ENCODE results near the gene SYCP1. TPM values are rescaled to one million over a fixed set of nuclear protein-coding genes. Genes with fewer than 3 reads are reported as not detected.

The SYCP1 gene
- total RNA-seq, 6 donors from 2014 or later: not detected

DNA sequence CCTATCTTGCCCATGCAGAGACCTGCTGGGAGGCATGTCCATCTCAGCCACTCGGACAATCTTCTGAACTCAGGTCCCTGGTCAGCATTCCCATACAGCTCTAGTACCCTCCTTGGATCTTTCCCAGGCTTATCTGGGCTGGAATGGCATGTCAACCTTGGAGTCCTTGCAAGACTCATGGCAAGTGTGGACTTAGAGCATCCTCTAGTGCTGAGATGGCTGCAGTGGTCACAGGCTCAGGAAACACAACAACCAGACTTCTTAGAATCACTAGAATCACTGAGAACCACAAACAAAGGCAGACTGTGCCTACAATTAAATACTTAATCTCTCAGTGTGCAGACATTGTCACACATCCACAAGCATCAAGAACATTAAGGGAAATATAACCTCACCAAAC is 101.9 kb downstream of the SYCP1 start:
- Histone ChIP-seq H3K9me3 (no peaks in the 10 kb centered on the region), H3K4me1 (no peaks in the 10 kb centered on the region), H3K27ac (no peak overlapping the region), H3K36me3 (no peaks in the 10 kb centered on the region), H3K4me3 (no peak overlapping the region), H3K27me3 (no peaks in the 10 kb centered on the region)
- DNase-seq (no peak), ATAC-seq (ENCODE audit: low FRiP score in 2 of 2) (peak in 1 of 2 donors; percentile 19)
- TF ChIP-seq CTCF (IDR thresholded peaks at IDR 0.05) (no peak), EP300 (IDR thresholded peaks at IDR 0.05) (no peak), POLR2A (IDR thresholded peaks at IDR 0.05) (no peak), POLR2AphosphoS5 (IDR thresholded peaks at IDR 0.05) (no peak)
- WGBS, 2 donors: 75% methylated on average over 1 of the region's 1 CpG; no CpG with 5 or more reads in 1 of the 2 donors

DNA sequence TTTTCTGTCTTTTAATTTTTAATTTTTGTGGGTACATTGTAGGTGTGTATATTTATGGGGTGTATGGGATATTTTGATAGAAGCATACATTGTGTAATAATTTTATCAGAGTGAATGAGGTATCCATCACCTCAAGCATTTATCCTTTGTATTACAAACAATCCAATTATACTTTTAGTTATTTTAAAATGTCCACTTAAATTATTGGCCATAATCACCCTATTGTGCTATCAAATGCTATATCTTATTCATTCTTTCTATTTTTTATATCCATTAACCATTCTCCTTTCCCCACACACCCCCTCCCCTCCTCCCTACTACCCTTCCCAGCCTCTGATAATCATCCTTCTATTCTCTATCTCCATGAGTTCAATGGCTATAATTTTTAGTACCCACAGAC is 104.8 kb downstream of the SYCP1 start:
- Histone ChIP-seq H3K27ac (no peak overlapping the region), H3K9me3 (no peaks in the 10 kb centered on the region), H3K36me3 (no peaks in the 10 kb centered on the region), H3K4me1 (no peaks in the 10 kb centered on the region), H3K4me3 (no peak overlapping the region), H3K27me3 (no peaks in the 10 kb centered on the region)
- no peak for ATAC-seq (ENCODE audit: low FRiP score in 2 of 2)
- DNase-seq: no peak
- TF ChIP-seq CTCF (IDR thresholded peaks at IDR 0.05): no peak
- no peak for TF ChIP-seq POLR2AphosphoS5 (IDR thresholded peaks at IDR 0.05)
- no peak for TF ChIP-seq POLR2A (IDR thresholded peaks at IDR 0.05)
- no peak for TF ChIP-seq EP300 (IDR thresholded peaks at IDR 0.05)

- Histone ChIP-seq H3K4me1 (no peaks in the 10 kb centered on the region), H3K27ac (no peak overlapping the region), H3K36me3 (no peaks in the 10 kb centered on the region), H3K27me3 (no peaks in the 10 kb centered on the region), H3K4me3 (no peak overlapping the region), H3K9me3 (peaks cover 0 to 4% (median 0%) of the 10 kb centered on the region in 4 donors)
- ATAC-seq (ENCODE audit: low FRiP score in 2 of 2) (no peak), DNase-seq (no peak)
- 97 to 100% methylated on average over 1 of the region's 1 CpG for WGBS, 2 donors
- TF ChIP-seq POLR2AphosphoS5 (IDR thresholded peaks at IDR 0.05) (no peak), CTCF (IDR thresholded peaks at IDR 0.05) (no peak), EP300 (IDR thresholded peaks at IDR 0.05) (no peak), POLR2A (IDR thresholded peaks at IDR 0.05) (no peak)
Measured at GRCh38 chr1:114976891-114977290, 122.2 kb downstream of the SYCP1 start.

DNA sequence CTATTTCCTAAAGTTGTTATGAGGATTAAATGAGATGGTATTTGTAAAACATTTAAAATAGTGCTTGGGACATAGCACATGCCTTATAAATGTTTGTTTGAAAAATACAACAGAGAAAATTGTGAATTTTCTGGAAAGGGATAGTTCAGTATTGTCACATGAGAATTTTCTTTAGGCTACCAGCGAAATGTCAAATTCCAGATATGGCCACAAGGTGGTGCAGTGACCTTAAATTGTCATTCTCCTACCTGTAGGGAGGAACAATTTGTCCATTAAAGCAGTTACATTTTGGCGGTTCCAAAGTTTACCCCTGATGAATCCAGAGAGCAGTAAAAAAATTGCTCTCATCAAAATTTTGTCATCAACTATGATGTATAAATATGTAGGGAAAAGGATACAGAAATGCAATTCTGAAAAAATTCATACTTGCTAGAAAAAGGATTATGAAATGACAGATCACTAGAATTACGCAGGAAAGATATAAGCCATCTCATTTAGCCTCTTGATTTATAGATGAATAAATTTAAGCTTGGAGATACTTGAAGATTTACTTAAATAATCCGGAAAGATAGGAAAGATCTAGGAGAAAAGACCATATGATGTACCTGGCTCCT is 124.7 kb downstream of the SYCP1 start:
- peaks cover 0 to 13% (median 4%) of the 10 kb centered on the region in 4 donors for H3K9me3 ChIP-seq
- H3K27me3 ChIP-seq: no peaks in the 10 kb centered on the region
- no peak overlapping the region for H3K27ac ChIP-seq
- H3K4me3 ChIP-seq: no peak overlapping the region
- no peaks in the 10 kb centered on the region for H3K4me1 ChIP-seq
- no peaks in the 10 kb centered on the region for H3K36me3 ChIP-seq
- DNase-seq (peak in 1 of 2 donors; percentile 40), ATAC-seq (ENCODE audit: low FRiP score in 2 of 2) (peak in 1 of 2 donors; percentile 73)
- TF ChIP-seq CTCF (IDR thresholded peaks at IDR 0.05) (peak; percentile 69 to 86 (median 78)), EP300 (IDR thresholded peaks at IDR 0.05) (no peak)
- 33 to 36% methylated on average over 4 of the region's 4 CpGs for WGBS, 2 donors

DNA sequence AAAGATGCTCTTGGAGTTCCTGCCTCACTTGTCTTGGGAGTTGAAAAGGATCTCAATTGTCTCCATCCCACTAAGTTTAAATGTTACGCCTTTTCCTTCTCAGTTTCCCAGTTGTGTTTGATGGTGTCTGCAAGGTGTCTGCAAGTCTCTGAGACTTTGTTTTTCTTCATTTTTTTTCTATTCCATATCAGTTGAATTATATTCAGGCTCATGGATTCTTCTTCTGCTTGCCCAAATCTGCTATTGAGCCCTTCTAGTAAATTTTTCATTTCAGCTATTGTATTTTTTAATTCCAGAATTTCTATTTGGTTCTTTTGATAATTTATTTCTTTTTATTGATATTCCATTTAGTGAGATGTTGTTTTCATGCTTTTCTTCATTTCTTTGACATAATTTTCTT is 127.6 kb downstream of the SYCP1 start:
- no peak overlapping the region for H3K4me3 ChIP-seq
- 41 to 54% methylated on average over 1 of the region's 1 CpG for WGBS, 2 donors
- DNase-seq (no peak), ATAC-seq (ENCODE audit: low FRiP score in 2 of 2) (no peak)
- H3K9me3 ChIP-seq: peaks cover 0 to 13% (median 4%) of the 10 kb centered on the region in 4 donors
- H3K4me1 ChIP-seq: no peaks in the 10 kb centered on the region
- H3K36me3 ChIP-seq: no peaks in the 10 kb centered on the region
- TF ChIP-seq POLR2AphosphoS5 (IDR thresholded peaks at IDR 0.05): no peak
- TF ChIP-seq EP300 (IDR thresholded peaks at IDR 0.05): no peak
- TF ChIP-seq POLR2A (IDR thresholded peaks at IDR 0.05): no peak
- no peak for TF ChIP-seq CTCF (IDR thresholded peaks at IDR 0.05)
- no peaks in the 10 kb centered on the region for H3K27me3 ChIP-seq
- H3K27ac ChIP-seq: no peak overlapping the region
